ENCODE data around the gene ZC3H6. TPM values are rescaled to one million over a fixed set of nuclear protein-coding genes. Genes with fewer than 3 reads are reported as not detected.

The ZC3H6 gene
- total and polyA plus RNA-seq, 2 of the 13 experiments (the other 11 are each of a cell fraction or from before 2014, with no cell fraction given): 0.71 to 0.93 TPM

- 0 out of 2 replicates have a peak, but pooled peaks have one; percentile 57 for TF ChIP-seq SNAPC4 (CRISPR knock-in tag; IDR thresholded peaks at IDR 0.05)
- TF ChIP-seq HOXA5 (CRISPR knock-in tag; IDR thresholded peaks at IDR 0.05): peak; percentile 82
- peak; percentile 60 for TF ChIP-seq RARA (CRISPR knock-in tag; IDR thresholded peaks at IDR 0.05)
- no peak for TF ChIP-seq ZSCAN30 (CRISPR knock-in tag; IDR thresholded peaks at IDR 0.05)
- TF ChIP-seq KDM1A (CRISPR knock-in tag; IDR thresholded peaks at IDR 0.05): no peak
- TF ChIP-seq, protein P1, sequence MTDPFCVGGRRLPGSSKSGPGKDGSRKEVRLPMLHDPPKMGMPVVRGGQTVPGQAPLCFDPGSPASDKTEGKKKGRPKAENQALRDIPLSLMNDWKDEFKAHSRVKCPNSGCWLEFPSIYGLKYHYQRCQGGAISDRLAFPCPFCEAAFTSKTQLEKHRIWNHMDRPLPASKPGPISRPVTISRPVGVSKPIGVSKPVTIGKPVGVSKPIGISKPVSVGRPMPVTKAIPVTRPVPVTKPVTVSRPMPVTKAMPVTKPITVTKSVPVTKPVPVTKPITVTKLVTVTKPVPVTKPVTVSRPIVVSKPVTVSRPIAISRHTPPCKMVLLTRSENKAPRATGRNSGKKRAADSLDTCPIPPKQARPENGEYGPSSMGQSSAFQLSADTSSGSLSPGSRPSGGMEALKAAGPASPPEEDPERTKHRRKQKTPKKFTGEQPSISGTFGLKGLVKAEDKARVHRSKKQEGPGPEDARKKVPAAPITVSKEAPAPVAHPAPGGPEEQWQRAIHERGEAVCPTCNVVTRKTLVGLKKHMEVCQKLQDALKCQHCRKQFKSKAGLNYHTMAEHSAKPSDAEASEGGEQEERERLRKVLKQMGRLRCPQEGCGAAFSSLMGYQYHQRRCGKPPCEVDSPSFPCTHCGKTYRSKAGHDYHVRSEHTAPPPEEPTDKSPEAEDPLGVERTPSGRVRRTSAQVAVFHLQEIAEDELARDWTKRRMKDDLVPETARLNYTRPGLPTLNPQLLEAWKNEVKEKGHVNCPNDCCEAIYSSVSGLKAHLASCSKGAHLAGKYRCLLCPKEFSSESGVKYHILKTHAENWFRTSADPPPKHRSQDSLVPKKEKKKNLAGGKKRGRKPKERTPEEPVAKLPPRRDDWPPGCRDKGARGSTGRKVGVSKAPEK (CRISPR knock-in tag; IDR thresholded peaks at IDR 0.05; ENCODE audit: borderline replicate concordance): peak; percentile 92
- no peak for TF ChIP-seq GTF2F1 (IDR thresholded peaks at IDR 0.05; ENCODE audit: low read length)
- TF ChIP-seq SALL2 (CRISPR knock-in tag; IDR thresholded peaks at IDR 0.05): 0 out of 2 replicates have a peak, but pooled peaks have one; percentile 51
- TF ChIP-seq TBL1XR1 (IDR thresholded peaks at IDR 0.05; ENCODE audit: borderline replicate concordance, low read length, partially characterized antibody): no peak
- TF ChIP-seq GZF1 (CRISPR knock-in tag; IDR thresholded peaks at IDR 0.05): peak; percentile 82; the same call in 1 of the 2 replicates
- TF ChIP-seq ZNF224 (CRISPR knock-in tag; IDR thresholded peaks at IDR 0.05): peak; percentile 95
- TF ChIP-seq TARDBP (CRISPR knock-in tag; IDR thresholded peaks at IDR 0.05): no peak; the same call in 1 of the 2 replicates
- peak; percentile 86; the same call in 1 of the 2 replicates for TF ChIP-seq ZNF235 (CRISPR knock-in tag; IDR thresholded peaks at IDR 0.05; ENCODE audit: borderline replicate concordance)
- TF ChIP-seq, protein P2, sequence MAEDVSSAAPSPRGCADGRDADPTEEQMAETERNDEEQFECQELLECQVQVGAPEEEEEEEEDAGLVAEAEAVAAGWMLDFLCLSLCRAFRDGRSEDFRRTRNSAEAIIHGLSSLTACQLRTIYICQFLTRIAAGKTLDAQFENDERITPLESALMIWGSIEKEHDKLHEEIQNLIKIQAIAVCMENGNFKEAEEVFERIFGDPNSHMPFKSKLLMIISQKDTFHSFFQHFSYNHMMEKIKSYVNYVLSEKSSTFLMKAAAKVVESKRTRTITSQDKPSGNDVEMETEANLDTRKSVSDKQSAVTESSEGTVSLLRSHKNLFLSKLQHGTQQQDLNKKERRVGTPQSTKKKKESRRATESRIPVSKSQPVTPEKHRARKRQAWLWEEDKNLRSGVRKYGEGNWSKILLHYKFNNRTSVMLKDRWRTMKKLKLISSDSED (CRISPR knock-in tag; IDR thresholded peaks at IDR 0.05): no peak
- TF ChIP-seq U2AF1 (optimal IDR thresholded peaks at IDR 0.05; ENCODE audit: low read depth, low read length): peak; percentile 63
- TF ChIP-seq ZBTB38 (CRISPR knock-in tag; IDR thresholded peaks at IDR 0.05): peak; percentile 88
- no peak for TF ChIP-seq PCBP2 (optimal IDR thresholded peaks at IDR 0.05; ENCODE audit: low read depth, low read length, poor library complexity, severe bottlenecking)
- peak; percentile 89 for TF ChIP-seq ZNF547 (CRISPR knock-in tag; IDR thresholded peaks at IDR 0.05)
These were observed 20.7 kb upstream of the ZC3H6 start, which contains the start of gene ZC3H8 (continued) for GRCh38 chr2:112254466-112255240.
